NCI-H2029 (cell line): Measurements from ENCODE around the gene CHP1.
"Not testable (repeated sequence)": the region's sequence is repeated elsewhere in the genome, so short reads cannot be mapped to it uniquely, and the experiment has no call there.

Source experiments
- DNase-seq: peaks from one replicate; lab custom pipeline; 2025; lab: John Stamatoyannopoulos, UW

The CHP1 gene

DNA sequence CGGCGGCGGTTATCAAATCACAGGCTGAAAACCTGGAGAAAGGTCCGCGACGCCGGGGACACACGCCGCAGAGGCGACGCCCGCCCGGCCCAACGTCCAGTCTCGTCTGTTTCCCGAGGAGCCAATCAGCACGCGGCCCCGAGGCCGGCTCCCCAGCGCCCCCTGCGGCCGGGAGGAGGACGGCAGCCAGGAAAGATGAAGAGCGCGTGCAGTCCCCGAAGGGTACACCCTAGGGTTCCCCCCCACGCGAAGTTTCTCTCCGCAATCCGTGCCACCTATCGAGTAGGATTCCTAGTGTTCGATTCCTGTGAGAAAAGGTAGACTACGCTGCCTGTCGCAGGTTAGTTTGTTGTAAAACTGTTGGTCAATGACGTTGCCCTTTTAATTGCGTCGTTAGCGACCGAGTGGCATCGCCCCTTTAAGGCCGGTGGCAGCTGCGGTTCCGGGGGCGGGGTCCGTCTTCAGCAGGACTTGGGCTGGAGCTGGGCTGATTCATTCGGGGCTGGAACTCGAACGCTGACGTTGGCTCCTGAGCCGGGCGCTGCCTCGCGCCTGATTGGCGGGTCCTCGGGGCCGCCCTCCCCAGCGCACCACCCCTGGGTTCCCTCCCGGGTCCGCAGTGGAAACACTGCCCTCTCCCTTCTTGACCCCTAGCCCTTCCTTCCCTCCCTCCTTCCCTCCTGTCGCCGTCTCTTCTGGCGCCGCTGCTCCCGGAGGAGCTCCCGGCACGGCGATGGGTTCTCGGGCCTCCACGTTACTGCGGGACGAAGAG, at the start of gene CHP1, which contains the start of gene EXD1:
CHP1 (plus strand) TSS at position 619 of the 772 bp plus-strand sequence; CDS start at position 734, 115 bp downstream.
EXD1 (minus strand) TSS at position 108 of the 772 bp plus-strand sequence. CDS start 4,182 bp downstream, outside the sequence.
- DNase-seq = peak; percentile 87

GRCh38 chr15:41182266-41182665, 48.8 kb upstream of the CHP1 start:
- no peak for DNase-seq

GRCh38 chr15:41183581-41183980, 47.5 kb upstream of the CHP1 start:
- no peak for DNase-seq

DNA sequence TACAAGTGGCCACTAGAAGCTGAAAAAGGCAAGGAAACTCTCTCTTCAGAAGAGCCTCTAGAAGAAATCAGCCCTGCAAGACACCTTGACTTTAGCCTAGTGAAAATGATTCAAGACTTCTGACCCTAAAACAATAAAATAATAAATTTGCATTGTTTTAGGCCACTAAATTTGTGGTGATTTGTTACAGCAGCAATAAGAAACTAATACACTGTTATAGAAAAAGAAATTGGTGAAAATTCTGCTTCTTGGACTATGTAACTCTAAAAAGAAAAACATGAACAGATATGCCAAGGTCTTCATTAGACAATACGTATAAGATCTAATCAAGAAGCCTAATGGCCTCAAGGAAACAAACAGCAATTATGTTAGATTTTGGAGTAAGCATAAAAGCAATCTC, 36.6 kb upstream of the CHP1 start:
- DNase-seq = no peak

DNA sequence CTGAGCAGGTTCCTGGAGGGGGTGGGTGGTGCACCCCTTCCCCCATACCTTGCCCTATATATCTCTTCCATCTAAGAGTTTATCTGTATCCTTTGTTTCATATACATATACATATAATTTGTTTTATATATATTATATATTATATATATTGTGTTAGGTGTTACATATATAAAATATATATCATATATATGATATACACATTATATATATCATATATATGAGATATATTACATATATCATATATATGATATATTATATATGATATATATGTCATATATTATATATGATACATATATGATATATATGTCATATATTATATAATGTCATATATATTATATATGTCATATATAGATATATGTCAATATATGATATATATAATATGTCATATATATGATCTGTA, 31.6 kb upstream of the CHP1 start:
- no peak for DNase-seq

- DNase-seq = no peak
Observed at GRCh38 chr15:41203395-41203794, 27.7 kb upstream of the CHP1 start.

DNA sequence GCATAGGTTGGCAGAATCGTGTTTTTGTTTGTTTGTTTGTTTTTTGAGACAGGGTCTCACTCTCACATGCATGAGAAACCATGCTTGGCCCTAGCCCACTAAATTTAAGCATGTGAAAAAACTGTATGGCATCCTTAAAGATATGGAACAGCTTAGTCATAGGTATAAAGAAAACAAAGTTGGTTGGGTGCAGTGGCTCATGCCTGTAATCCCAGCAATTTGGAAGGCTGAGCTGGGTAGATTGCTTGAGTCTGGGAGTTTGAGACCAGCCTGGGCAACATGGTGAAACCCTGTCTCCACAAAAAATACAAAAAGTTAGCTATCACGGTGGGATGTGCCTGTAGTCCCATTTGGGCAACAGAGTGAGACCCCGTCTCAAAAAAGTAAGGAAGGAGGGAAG, 25.8 kb upstream of the CHP1 start:
- DNase-seq = no peak

- DNase-seq = no peak
Observed at GRCh38 chr15:41207687-41208448, 23.2 kb upstream of the CHP1 start.

DNA sequence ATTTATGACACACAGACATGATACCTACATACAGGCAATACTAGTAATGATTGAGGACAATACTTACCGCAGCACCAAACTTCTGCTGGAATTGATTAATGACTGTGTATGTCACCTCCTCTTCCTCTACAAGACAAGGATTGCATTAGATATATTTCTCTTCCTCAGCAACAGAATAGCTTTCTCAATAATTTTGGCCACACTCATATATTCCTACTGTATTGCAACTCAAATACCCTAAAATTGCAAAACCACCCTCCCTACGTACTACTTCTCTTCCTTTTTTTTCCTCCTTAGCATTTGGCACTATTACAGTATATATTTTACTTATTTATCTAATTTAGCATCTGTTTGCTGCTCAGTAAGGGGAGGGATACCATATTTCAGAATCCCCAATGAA, 15.4 kb upstream of the CHP1 start:
- no peak for DNase-seq

- DNase-seq = no peak
Observed at GRCh38 chr15:41218851-41219250, 12.2 kb upstream of the CHP1 start.

DNA sequence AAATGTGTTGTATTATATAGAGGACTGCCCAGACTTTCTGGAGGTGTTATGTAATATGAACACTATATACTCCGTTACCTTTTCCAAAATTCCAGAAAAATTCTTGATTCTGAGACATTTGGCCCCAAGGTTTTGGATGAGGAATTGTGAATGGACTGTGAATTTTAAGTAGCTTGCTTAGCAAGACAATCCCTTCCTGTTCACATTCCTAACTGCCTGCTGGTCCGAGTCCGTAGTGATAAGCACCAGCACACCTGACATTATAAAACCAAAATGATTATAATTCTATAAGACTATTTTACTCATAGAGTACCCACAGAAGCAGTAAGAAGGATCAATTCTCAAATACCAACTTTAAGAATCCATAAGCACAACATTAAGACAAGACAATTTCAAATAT, 11.7 kb upstream of the CHP1 start:
- DNase-seq = no peak

GRCh38 chr15:41230345-41230649, 771 bp upstream of the CHP1 start:
- no peak for DNase-seq

- no peak for DNase-seq
Observed at GRCh38 chr15:41231422-41232226, 556 bp downstream of the CHP1 start.

DNA sequence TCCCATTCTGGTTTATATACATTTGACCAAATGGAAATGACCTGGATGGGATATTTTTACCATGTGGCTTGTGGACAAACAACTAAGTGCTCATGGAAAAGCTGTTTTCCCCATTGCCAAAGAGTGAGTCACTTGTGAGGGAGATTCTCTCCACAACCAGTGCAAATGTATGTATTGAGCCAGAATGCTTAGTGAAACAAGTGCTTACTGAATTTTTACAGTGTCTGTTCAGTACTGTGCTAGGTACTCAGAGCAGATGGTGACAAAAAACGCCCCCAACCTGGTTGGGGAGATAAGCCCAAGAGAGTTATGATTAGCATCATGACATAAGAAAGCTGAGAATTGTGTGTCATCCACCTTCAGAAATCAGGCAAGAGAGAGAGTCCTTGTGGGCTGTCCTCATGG, 2.3 kb downstream of the CHP1 start:
- no peak for DNase-seq

DNA sequence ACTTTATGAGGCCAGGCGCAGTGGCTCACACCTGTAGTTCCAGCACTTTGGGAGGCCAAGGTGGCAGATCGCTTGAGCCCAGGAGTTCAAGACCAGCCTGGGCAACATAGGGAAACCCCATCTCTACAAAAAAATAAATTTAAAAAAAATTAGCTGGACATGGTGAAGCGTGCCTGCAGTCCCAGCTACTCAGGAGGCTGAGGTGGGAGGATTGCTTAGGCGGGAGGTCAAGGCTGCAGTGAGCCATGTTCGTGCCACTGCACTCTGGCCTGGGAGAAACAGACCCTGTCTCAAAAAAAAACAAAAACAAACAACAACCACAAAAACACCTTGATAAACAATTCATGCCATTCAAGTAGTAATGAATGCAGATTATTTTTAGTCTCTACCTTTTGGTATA, 4.2 kb downstream of the CHP1 start:
- not testable (repeated sequence) for DNase-seq

DNA sequence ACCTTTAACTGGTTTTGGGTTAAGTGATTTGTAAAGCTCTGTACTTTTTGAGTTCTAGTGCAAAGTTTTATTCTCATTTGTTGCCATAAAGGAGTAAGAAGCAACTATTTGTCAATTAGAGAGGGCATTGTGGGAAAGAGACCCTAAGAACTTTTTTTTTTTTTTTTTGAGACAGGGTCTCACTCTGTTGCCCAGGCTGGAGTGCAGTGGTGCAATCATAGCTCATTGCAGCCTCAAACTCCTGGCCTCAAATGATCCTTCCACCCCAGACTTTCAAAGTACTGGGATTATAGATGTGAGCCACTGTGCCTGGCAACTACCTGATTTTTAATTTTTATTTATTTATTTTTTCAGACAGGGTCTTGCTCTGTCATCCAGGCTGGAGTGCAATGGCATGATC, 4.9 kb downstream of the CHP1 start:
- DNase-seq = no peak

GRCh38 chr15:41238100-41238499, 7.0 kb downstream of the CHP1 start:
- no peak for DNase-seq

- peak; percentile 29 for DNase-seq
Observed at GRCh38 chr15:41241221-41241964, 10.3 kb downstream of the CHP1 start.

DNA sequence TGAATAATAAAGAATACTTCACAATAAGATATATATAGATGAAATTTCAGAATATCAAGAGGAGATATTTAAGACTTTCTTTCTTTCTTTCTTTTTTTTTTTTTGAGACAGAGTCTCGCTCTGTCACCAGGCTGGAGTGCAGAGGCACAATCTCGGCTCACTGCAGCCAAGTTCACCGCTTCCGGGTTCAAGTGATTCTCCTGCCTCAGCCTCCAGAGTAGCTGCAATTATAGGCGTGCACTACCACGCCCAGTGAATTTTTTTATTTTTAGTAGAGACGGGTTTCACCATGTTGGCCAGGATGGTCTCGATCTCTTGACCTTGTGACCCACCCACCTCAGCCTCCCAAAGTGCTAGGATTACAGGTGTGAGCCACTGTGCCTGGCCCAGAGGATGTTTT, 19.7 kb downstream of the CHP1 start:
- DNase-seq = not testable (repeated sequence)

- no peak for DNase-seq
Observed at GRCh38 chr15:41251411-41251810, 20.3 kb downstream of the CHP1 start.

DNA sequence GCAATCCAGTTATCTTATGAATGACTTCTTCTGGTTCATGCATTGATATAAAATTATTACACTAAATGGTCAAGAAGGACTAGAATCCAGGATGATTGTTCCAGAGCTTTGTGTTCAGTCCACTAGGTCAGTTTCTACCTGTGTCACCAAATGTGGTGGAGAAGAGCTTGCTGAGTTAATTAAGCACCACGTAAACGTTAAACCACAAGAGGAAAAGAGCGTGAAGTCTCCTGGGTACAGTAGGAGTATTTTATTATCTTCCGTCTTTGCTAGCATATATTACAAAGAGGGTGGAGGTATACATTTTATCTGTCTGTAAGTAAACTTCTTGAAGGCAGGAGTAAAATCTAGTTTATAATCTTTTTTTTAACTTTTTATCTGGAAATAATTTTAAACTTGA, 23.5 kb downstream of the CHP1 start:
- DNase-seq = no peak

DNA sequence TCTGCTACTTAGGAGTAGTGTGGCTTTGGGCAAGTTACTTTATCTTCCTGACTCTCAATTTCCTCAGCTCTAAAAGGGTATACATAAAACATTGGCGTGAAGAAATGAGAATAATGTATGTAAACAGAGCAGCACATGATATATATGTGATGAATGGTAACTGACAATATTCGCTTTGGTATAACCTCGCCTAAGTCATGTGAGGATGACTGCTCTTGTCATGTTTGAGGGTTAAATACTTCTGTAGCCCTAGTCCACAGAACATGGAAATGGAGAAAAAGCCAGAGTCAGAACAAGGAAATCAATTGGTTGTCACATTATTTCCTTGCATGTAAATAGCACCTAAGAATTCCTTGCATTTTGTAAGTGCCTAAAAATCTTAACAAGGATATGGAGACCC, 25.0 kb downstream of the CHP1 start:
- DNase-seq = no peak
